Left ventricle myocardium superior (tissue), 1 donor: Measurements from ENCODE around the gene SSU72. TPM values are rescaled to one million over a fixed set of nuclear protein-coding genes. Genes with fewer than 3 reads are reported as not detected.
"Not testable (repeated sequence)": the region's sequence is repeated elsewhere in the genome, so short reads cannot be mapped to it uniquely, and the experiment has no call there.

Experiments used
- ATAC-seq: fragments of 200-7000 bp; cut with Tn5 transposase; one replicate; pipeline ENCODE4 v1.9.1; 2020; ENCODE audit warnings: mild to moderate bottlenecking, moderate library complexity
- DNase-seq: peaks from one replicate; pipeline ENCODE4 v3.0.0-alpha.2; 2020
- intact Hi-C: fragments of 100-400 bp; cut with micrococcal nuclease; formaldehyde crosslinking; loops from one replicate; pipeline ENCODE4 v1.11.0; 2022
- total RNA-seq: library from RNA; stranded (reverse); fragmentation: NEBNext Ultra II Directional; extraction: Animal tissue kit (Norgen Biotek cat#: 25700); gene quantifications from one replicate; pipeline ENCODE4 v1.2.1, GENCODE V29; 2021
- donor health status: DM: no; HTN: yes; CAD: no; lungs with severe emphysema.

The SSU72 gene
- total RNA-seq, 1 donor from 2014 or later: 118 TPM

GRCh38 chr1:1567891-1568291 is 6.8 kb downstream of the SSU72 start:
- ATAC-seq: no peak

GRCh38 chr1:1567152-1567875 is 7.3 kb downstream of the SSU72 start:
- intact Hi-C loops: no loop called here
- DNase-seq: no peak
- no peak for ATAC-seq

More at GRCh38 chr1:1567891-1568291, 6.8 kb downstream of the SSU72 start:
- no peak for DNase-seq
- intact Hi-C loops: no loop called here

GRCh38 chr1:1565340-1565739 is 9.3 kb downstream of the SSU72 start:
- ATAC-seq: no peak
- intact Hi-C loops: no loop called here
- DNase-seq: no peak

GRCh38 chr1:1564268-1564667 is 10.4 kb downstream of the SSU72 start:
- ATAC-seq (peak; percentile 19), DNase-seq (no peak)
- intact Hi-C loops: no loop called here

GRCh38 chr1:1563688-1564087 is 11.0 kb downstream of the SSU72 start:
- no peak for DNase-seq
- ATAC-seq: no peak
- intact Hi-C loops: no loop called here

DNA sequence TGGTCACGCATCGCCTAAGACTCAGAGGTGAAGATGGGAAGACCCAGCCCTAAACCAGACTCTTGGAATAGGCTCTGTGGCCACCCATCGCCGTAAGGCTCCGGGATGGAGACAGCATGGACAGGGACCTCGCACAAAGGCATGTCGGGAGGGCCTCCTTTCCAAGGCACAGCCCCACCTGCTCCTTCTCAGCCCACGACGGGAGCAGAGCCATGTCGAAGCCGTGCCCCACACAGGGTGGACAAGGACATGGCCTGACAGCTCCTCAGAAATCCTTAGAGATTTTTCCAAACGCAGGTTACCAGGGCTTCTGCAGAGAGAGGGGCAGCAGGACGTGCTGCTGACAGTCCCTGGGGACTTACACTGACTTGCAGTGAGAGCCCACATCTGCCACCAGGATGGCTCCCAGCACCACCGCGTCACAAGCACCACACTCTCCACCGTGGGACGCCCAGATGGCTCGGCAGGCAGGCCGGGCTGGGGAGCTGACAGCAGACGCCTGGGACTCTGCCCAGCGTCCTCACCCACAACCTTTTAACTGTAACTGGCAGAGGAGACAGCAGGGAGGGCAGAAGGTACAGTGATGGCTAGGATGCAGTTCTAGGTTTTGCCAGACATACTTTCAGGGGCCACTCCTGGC is 12.0 kb downstream of the SSU72 start:
- ATAC-seq (peak; percentile 52), DNase-seq (peak; percentile 63)
- intact Hi-C loops: no loop called here

DNA sequence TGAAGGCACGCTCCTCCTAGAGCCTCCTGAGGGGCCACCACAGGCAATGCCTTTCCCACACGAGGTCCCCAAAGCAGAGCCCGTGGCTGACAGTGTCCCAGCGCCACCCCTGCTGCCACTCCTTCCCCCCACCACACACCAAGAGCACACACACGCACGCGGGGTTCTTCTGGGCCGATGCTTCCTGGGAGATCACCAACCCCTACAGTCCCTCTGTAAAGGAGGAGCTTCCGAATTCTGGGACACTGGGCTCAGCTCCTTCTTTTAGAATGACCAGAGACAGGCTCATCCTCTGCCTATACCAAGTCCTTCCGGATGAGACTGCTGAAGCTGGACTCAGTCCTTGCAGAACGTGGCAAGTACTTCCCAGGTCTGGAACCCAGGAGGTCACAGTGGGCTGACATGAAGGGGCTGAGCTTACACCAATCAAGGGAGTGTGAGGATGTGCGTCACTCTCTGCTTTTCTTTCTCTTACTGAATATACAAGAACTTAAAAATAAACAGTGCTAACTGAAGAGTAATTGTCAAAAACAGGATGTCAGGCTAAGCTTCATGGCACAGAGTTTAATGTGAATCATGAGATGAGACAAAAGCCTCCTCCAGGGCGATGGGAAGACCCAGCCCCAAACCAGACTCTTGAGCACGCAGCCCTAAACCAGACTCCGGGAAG is 12.7 kb downstream of the SSU72 start:
- intact Hi-C loops: no loop called here
- no peak for ATAC-seq

DNA sequence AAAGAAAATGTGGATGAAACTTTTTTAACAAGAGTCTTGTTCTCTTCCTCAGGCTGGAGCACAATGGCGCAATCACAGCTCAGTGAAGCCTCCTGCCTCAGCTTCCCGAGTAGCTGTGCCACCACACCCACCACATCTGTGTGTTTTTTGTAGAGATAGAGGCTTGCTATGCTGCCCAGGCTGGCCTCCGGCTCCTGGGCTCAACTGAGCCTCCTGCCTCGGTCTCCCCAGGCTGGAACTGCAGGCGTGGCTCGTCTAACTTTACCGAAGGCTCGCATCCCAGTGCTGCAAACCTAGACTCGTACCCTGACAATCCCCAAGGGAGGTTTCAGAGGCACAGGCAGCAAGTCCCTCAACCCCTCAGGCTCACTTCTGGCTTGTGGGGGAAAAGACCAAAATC is 14.5 kb downstream of the SSU72 start:
- intact Hi-C loops: no loop called here
- DNase-seq (no peak), ATAC-seq (no peak)

More for the DNA sequence above, 12.7 kb downstream of the SSU72 start:
- no peak for DNase-seq

- DNase-seq (no peak), ATAC-seq (no peak)
- intact Hi-C loops: no loop called here
Observed at GRCh38 chr1:1559066-1559465, 15.6 kb downstream of the SSU72 start.

DNA sequence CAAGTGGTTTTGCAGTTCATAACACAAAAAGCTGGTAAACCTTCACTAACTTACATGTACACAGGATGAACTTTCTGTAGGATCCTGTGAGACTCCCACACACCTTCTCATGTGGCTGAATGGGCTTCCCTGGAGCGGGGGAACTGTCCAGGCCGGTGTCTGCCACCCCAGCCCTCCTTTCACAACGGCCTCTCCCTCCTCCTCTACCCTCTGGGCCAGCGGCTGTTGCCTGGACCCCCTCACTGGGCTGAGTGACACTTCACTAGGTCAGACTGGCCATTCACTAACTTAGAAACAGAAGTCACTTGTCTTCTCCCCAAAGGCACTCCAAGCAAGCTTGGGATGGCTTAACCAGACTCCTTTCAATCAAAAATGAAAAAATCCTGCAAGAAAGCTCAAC is 16.1 kb downstream of the SSU72 start:
- ATAC-seq (no peak), DNase-seq (no peak)
- intact Hi-C loops: no loop called here

- ATAC-seq, intact Hi-C loops, DNase-seq: not testable (repeated sequence)
Observed at GRCh38 chr1:1557688-1558087, 17.0 kb downstream of the SSU72 start.

- DNase-seq, ATAC-seq, intact Hi-C loops: not testable (repeated sequence)
Observed at GRCh38 chr1:1556961-1557360, 17.7 kb downstream of the SSU72 start.

DNA sequence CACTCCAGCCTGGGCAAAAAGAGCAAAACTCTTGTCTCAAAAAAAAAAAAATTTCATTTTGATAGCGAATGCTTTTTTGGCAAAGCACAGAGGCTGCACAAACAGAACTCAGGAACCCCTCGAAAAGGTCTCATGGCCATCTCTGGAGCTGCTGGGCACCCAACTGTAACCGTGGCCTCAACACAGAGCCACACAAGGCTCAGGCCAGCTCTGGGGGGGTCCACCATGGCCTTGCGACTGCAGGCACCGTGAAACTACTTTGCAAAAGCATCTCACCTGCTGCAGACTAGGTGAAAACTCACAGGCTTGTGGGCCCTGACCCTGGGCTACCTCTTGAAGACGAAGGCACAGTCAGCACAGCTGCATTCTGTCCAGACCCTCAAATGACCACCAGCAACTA is 18.2 kb downstream of the SSU72 start:
- intact Hi-C loops: no loop called here
- no peak for ATAC-seq
- DNase-seq: no peak

GRCh38 chr1:1554926-1555915 is 19.4 kb downstream of the SSU72 start:
- DNase-seq (no peak), ATAC-seq (peak; percentile 14)
- intact Hi-C loops: no loop called here

DNA sequence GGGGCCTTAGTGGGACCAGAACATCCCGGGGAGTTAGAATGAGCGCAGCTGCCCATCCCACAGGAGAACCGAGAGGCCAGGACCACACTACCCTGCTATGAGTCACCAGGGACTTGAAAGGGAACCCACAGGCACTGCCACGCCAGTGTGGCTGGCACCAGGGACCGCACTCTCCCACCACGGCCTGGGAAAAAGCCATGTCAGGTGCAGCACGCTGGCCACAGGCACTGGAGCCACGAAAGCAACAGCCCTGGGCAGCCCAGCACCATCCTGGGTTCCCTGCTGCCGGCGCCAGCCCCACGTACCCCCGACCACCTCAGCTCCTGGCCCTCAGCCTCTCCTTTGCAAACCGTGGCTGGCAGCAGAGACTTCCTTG is 20.1 kb downstream of the SSU72 start:
- intact Hi-C loops: no loop called here
- DNase-seq: no peak
- ATAC-seq: no peak

DNA sequence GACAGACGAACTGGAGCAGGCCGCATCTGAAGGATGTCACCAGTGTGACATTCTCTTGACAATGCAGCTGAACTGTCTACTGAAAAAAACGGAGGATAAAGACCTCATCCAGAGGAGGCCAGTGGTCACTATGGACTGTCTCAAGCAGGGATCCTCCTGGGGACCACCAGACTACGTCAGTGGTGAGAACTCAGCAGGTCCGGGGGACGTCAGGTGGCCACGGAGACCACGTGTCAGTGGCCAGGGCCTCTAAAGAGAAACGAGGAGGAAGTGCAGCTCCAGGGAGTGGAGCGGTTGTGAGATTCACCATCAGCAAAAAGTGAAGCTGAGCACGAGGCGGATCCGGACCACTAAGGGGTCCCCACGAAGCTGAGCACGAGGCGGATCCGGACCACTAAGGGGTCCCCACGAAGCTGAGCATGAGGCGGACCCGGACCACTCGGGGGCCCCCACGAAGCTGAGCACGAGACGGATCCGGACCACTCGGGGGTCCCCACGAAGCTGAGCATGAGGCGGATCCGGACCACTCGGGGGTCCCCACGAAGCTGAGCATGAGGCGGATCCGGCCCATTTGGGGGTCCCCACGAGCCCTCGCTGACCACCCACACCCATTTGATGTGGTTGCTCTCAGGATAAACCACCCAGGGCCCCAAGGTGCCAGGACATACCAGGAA is 20.7 kb downstream of the SSU72 start:
- intact Hi-C loops: no loop called here
- ATAC-seq: no peak
- no peak for DNase-seq

DNA sequence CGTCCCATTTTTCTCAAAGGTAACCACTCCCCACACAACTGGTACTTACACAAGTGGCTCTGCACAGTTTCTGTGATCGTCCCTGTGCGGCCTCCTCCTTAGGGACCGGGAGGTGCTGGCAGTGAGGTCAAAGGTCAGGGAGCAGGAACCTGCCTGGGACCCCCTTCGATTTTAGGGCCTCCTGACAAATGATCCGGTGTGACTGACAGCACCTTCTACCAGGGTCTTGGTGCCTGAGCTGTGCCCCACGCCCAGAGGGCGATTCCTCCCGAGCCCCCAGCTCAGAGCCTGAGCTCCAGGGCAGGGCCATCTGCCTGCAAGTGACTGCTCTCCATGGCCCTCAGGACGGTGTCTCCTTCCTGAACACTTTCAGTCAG is 22.4 kb downstream of the SSU72 start:
- ATAC-seq: no peak
- intact Hi-C loops: no loop called here
- no peak for DNase-seq

- intact Hi-C loops: no loop called here
- DNase-seq: no peak
- no peak for ATAC-seq
Observed at GRCh38 chr1:1551524-1552262, 23.0 kb downstream of the SSU72 start.
